Mesenteric fat pad (tissue), 1 donor: Measurements from ENCODE around the gene VKORC1. TPM values are rescaled to one million over a fixed set of nuclear protein-coding genes. Genes with fewer than 3 reads are reported as not detected.
"Not testable (repeated sequence)": the region's sequence is repeated elsewhere in the genome, so short reads cannot be mapped to it uniquely, and the experiment has no call there.

ENCODE experiments used
- DNase-seq: peaks from one replicate; pipeline ENCODE4 v3.0.0-alpha.2; 2020; ENCODE audit warnings: low spot score
- total RNA-seq: library from RNA; stranded (reverse); fragmentation: NEBNext Ultra II Directional; extraction: Animal tissue kit (Norgen Biotek cat#: 25700); gene quantifications from one replicate; pipeline ENCODE4 v1.2.1, GENCODE V29; 2021
- donor health status: DM: yes; HTN: yes; CAD: no.

Gene VKORC1
- total RNA-seq, 1 donor from 2014 or later: 59.6 TPM

DNA sequence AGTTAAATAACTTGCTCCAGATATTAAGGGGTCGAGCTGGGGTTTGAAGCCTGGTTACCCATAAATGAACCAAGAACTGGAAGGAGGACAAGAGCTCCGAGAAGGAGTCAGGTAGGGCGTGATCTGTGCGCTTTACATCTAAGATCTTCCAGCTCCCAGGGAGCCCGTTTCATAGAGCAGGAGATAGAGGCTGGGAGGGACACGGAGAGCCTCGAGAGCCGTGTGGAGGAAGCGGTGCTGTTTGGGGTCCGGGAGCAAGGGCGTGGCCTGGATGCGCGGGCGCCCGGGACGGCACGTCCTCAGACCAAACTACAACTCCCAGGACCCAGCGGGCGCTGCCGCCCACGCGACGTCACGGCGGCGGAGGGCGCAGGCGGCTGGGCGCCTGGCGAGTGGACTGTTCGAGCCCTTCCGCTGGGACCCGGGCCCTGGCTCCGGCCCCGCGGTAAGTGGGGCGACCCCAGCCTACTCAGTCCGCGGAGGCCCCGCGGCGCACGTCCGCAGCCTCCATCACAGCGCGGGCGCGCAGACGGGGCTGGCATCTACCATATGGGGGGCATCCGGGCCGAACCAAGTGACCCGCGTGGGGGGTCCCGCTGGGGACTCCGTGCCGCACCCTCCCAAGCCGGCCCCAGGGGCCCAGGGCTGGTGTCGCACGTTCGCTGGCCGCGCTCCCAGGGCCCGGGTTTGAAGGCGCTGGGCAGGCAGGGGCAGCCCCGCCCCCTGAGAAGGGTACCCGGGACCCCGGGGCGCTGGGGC lies 13.6 kb upstream of the VKORC1 start, which contains the start of gene BCKDK:
TSS of gene BCKDK (plus strand) at position 352 of the 759 bp plus-strand sequence. CDS start 838 bp downstream, outside the sequence.
- DNase-seq: no peak

DNA sequence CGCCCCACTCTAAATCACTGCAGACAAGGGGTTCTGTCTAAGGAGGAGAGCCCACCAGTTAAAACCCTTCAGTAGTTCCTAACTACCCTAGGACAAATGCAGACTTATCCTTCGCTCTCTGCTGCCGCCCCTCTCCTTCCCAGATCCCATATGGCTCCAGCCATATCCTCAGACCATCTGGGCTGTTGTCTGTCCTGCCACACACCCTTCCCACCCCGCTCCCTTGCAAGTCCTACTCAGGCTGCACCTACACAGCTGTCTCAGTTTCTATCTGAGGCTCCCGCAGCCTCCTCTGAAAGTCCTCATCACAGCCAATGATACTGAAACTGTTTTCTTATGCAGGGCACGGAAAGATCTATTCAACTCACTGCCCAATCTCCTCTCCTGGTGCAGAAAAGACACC lies 12.9 kb upstream of the VKORC1 start:
- no peak for DNase-seq

DNA sequence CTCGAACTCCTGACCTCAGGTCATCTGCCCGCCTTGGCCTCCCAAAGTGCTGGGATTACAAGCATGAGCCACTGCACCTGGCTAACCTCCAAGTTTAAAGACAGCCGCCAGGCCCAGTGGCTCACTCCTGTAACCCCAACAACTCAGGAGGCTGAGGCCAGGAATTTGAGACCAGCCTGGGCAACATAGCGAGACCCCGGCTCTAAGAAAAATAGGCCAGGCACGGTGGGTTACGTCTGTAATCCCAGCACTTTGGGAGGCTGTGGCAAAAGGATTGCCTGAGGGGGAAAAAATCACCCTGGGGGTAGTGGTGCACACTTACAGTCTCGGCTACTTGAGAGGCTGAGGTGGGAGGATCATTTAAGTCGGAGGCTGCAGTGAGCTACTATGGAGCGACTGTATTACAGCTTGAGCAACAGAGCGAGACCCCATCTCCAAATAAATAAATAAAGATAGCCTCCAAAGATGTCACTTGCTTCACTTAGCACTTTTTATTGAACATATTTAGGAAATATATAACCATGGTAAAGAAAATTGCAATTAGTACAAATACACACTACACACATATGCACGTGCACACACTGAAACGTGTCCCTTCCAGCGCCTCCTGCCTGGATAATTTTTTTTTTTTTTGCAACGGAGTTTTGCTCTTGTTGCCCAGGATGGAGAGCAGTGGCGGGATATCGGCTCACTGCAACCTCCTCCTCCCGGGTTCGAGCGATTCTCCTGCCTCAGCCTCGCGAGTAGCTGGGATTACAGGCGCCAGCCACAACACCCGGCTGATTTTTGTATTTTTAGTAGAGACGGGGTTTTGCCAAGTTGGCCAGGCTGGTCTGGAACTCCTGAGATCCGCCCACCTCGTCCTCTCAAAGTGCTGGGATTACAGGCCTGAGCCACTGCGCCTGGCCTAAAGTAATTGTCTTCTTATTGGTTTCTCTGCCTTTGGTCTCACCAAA lies 12.2 kb upstream of the VKORC1 start:
- DNase-seq: no peak

DNA sequence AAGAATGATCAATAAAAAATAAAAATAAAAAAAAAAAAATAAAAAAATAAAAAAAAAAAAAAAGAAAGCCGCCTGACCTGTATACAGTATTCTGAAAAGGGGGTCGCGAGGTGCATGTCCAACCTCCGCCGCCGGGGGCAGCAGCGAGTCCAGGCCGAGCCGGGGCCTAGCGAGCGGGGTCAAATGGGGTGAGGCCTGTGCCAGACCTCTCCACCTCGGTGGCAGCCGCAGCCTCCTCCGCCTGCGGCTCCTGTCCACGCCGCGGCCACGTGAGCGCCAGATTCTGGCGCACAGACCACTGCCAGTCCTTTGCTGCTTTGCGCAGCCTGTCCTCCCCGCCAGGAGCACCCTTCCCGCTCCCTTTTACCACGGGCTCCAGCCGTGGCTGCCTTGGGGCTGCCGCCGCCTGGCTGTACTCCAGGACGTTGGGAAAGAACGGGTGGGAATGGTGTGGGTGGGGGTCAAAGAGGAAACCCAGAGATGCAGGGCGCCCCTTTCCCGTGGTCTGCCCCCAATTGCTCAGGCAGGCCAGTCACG lies 11.1 kb upstream of the VKORC1 start:
- peak; percentile 94 for DNase-seq

DNA sequence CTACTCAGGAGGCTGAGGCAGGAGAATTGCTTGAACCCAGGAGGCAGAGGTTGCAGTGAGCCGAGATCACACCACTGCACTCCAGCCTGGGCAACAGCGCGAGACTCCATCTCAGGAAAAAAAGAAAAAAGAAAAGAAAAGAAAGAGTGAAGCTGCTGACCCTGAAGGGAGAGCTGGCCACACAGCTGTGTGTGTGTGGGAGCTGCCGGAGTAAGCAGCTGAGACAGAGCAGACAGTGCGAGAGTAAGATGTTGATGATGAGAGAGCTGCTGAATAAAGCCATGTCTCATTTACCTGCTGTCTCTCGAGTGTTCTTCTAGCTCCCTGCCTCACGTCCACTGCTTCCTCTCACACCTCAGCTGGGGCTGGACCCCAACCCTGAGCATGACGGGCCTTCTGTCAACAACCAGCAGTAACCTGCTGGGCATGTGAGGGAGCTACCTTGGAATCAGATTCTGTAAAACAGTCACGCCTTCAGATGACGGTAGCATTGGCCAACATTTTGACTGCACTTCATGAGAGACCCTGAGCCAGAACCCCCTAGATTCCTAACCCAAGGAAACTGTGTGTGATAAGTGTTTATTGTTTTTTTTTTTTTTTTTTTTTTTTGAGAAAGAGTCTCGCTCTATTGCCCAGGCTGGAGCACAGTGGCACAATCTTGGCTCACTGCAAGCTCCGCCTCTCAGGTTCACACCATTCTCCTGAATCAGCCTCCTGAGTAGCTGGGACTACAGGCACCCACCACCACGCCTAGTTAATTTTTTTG lies 6.5 kb upstream of the VKORC1 start:
- DNase-seq: not testable (repeated sequence)

DNA sequence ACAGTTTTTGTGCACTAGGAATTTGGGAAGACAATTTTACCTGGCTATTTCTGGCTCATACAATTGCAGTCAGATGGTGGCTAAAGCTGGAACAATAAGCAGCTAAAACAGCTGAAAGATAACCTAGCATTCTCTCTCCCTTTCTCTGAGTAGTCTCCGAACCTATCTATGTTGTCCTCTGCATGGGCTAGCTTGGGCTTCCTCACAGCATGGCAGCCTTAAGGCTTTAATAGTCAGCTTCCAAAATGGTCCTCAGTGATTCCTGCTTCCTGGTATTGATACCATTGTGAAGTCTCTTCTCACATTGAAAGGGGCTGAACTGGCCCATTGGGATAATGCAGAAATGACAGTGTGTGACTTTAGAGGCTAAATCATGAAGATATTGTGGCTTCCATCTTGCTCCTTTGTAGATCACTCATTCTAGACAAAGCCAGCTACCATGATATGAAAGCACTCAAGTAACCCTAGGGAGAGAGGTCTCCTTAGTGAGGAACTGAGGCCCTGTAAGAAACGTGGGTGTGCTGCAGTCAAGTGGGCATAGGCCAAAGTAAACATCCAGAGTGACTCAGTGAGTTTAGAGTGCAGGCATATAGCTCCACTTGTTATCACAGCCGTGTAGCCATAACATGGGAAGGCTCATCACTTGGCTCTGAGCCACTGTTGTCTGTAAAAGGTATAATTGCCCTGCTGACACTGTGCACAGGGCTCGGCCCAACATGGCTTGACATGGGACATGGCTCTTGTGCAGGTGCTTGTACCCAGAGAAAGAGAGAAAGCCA lies 5.5 kb upstream of the VKORC1 start:
- DNase-seq: no peak

DNA sequence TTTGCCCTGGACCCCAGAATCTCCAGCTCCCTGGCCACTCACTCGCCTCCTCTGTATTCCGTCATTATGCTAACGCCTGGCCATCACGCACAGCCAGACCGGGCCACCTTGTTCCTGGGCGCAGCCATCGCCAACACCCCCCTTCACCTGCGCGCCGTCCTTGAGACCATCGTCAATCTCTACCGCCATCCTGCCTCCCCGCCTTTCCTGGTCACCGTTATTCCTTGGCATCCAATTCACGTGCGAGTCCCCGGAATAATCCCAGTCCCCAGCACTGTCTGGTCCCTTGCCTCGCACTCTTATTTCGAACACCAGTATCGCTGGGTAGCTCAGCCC lies 541 bp downstream of the VKORC1 start:
- no peak for DNase-seq

DNA sequence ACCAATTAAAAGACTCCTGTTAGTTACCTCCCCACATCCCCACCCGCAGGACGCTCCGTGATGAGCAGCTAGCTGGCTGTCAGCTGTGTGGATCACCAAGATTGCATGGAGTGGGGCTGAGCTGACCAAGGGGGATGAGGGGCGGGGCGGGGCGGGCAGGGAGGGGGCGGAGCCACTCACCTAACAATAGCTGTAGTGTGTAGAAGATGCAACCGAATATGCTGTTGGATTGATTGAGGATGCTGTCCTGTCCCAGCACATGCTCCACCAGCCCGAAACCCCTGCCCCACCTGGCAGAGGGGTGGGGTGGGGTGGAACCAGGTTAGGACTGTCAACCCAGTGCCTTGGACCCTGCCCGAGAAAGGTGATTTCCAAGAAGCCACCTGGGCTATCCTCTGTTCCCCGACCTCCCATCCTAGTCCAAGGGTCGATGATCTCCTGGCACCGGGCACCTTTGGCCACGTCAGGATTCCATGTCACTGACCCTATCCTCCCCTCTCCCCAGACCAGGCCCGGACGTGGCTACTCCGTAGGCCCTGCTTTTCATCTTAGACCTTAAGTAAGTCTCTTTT lies 1.4 kb downstream of the VKORC1 start:
- no peak for DNase-seq

DNA sequence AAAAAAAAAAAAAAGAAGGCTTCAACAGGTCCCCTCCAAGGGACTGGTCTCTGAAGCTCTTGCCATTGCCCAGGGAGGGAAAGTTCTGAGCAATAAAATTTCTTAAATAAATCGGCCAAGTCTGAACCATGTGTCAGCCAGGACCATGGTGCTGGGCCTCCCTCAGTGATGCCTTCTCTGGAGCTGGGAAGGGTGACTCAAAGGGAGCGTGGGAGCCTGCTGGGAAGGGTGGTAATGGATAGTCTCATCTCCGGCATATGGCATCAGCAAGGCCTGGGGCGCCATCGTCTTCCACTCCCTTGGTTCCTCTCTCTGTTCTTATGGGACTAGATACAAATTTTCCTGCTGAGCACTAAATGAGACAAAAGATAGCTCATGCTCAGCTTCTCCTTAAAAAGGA lies 2.3 kb downstream of the VKORC1 start:
- DNase-seq: no peak

DNA sequence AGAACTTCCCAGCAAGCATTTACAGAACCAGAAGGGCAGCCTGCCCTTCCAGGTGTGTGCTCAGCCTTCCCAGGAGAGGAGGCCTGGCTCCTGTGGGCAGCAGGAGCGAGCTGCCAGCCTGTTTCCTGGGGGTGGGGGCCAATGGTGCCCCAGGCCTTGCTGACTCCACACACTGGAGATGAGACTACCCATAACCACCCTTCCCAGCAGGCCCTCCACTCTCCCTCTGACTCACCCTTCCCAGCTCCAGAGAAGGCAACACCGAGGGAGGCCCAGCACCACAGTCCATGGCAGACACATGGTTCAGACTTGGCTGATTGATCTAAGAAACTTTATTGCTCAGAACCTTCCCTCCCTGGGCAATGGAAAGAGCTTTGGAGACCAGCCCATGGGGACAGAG lies 4.1 kb downstream of the VKORC1 start:
- DNase-seq: no peak

DNA sequence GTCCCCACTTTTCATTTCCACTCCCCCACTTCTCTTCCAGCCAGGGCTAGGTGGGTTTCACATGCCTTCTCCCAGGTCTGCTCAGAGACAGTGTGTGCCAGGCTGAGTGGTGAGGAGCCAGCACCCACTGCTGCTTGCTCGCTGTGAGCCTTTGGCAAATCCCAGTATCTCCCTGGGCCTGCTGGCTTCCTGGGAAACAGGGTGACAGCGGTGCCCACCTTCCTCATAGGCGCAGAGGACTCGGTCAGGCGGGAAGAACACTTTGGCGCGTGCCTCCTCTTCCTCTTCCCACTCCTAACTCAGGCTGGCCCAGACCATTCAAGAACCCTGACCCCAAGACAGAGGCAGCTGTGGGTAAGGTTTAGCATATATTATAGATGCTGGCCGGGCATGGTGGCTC lies 5.4 kb downstream of the VKORC1 start:
- DNase-seq: no peak

DNA sequence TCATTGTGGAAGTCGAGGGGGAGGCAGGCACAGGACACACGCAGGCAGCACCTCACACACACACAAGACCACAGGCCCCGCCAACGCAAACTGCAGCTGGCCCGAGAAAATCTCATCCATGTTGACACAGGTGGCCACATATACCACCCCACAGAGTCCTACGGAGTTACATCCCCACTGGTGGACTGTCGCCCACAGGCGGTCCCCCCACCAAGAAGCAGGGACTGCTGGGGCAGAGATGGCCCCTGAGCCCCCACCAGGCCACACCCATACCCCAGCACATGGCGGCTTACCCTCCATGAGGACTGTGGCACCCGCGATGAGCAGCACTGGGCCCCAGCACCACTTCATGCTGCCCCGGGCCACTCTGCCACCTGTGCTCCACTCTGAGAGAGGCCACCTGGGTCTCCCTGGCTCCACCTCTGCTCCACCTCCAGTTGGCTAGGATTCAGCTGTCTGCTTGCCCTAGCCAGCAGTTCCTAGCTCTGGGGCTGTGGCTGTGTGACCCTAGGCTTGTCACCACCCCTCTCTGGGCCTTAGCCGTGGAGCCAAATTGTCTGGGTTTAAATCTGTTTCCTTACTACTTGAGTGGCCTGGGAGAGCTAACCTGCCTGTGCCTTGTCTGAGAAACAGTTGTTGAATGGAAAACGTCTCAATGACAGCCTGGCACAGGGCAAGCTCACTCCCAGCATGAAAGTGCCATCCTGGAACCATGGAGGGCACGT lies 6.0 kb downstream of the VKORC1 start, which contains the start of gene PRSS53:
TSS of gene PRSS53 (minus strand) at position 485 of the 725 bp plus-strand sequence. CDS start at position 351, 134 bp downstream.
- no peak for DNase-seq

DNA sequence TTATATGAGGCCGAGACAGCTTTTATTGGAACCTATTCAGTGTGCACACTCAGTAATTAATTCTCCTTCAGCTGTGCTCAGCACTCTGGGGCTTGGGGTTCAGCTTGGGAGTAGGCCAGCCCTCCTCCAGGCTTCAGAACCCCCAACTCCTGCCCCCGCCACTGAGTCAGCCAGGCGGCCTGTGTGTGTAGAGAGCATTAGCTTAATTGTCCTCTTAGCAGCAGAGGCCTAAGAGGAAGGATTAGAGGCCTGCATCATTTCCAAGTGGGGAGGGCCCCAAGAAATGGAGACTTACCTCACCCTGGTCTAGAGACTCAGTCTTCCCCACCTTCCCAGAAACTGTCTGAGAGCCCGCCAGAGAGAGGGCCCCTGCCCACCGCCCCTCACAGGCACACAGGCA lies 6.6 kb downstream of the VKORC1 start:
- no peak for DNase-seq

DNA sequence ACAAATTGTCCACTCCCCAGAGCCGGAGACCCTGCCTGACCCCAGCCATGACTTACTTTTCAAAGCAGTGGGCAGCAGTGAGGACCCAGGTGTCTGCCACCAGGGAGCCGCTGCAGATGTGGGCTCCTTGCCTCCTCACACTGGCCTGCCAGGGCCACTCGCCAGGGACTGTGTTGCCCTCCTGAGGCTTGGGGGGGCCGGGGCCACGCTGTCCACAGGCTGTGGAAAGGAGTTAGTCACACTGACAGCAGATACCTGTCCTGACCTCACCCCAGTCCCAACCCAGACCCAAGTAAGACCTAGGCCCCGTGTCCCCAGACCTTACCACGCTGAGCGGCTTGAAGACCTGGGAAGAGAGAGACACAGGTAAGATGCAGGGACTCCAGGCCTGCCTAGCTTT lies 7.1 kb downstream of the VKORC1 start:
- DNase-seq: no peak

DNA sequence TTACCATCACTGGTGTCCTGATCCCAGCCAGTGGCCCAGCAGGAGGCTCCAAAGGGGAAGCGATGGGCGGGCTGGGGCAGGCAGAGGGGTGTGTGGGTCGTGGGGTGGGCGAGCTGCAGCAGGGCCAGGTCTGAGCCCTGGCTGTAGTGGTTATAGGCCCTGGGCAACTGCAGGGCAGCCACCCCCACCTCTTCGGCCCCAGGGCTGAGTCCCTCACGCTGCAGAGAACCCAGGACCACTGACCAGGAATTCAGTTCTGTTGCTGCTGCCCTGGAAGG lies 8.0 kb downstream of the VKORC1 start:
- DNase-seq: no peak

DNA sequence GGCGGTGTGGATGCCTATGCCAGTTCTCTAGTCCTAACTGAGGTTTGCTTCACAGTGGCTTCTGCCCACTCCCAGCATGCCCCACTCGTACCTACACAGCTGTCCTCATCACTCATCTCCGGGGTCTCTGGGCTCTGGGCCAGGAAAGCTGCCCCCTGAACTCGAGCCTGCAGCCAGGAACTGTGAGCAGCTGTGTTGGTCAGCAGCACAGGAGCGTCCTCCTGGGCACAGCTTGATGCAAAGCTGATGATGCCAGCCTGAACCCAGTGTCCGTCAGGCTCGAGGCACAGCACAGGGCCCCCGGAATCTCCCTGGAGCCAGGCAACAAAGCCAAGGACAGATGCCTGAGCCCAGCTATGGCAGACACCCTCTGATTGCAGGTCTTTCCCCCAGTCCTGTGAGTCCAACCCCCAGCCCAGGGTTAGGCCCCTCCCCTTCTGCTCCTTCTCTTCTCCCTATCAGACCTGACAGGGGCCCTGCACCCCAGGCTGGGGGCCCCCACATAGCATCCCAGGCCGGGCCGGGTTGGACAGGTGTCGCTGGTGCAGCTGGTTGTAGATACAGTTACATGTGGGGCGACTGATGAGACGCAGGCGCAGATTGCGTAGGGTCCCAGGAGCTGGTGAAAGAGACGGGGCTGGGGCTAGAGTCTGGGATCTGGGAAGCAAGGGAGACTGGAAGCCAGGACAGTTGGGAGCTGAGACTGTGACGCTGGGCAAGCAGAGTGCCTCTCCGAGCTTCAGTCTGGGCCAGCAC lies 8.5 kb downstream of the VKORC1 start:
- no peak for DNase-seq

DNA sequence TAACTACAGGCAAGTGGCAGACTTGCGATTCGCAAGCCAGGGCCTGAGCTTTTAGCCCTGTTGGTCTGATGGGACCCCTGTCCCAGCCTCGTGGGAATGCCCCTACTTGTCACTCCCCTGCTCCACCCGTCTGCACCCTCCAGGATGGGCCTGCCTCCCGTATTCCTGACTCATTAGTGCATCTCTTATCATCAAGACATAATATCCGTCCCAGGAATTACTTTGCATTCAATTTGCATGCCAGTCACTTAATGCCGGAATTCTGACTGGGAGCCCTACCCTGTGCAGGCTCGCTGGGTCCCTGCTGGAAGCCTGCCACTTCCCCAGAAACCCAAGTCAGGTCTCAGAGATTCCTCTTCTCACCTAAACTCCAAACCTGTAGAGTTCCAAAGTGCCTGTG lies 9.2 kb downstream of the VKORC1 start:
- no peak for DNase-seq

DNA sequence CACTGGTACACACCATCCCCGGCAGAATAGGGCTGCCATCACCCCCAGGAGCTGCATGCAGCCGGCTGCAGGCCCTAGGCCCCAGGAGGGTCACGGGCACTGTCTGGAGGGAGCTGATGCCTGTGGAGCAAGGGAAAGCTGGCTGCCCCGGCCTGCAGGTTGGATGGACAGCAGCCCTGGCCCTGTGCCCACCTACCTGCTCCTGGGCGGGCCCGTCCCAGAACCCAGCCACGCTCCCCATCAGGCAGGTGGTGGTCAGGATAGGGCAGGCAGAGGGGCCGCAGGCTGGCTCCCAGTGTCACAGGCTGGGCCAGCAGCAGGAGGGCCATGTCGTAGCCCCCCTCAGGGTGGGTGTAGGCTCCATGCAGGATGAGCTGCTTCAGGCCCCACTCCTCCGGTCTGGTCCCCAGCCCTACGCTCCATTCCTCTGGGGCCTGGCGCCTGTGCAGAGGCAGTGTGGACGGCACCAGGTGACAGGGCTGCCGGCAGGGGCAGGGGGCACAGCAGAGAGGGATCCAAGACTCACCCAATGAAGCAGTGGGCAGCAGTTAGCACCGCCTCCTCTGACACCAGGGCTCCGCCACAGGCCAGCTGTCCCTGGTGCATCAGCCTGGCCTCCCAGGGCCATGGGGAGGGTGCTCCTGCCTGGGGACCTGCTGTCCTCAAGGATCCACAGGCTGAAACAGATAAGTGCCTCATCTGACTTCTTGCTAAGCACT lies 9.9 kb downstream of the VKORC1 start:
- DNase-seq: no peak
